Jurkat, Clone E6-1 (cell line): ENCODE results near the gene SSRP1.
"Not testable (repeated sequence)": the region's sequence is repeated elsewhere in the genome, so short reads cannot be mapped to it uniquely, and the experiment has no call there.

Experiments
- DNase-seq: peaks from one replicate; pipeline ENCODE4 v3.0.0-alpha.2; 2011; ENCODE audit warnings: low read depth, low spot score
- H3K4me3 ChIP-seq: 2 replicates; pipeline ENCODE4 v1.5.1; 2011; ENCODE audit warnings: mild to moderate bottlenecking, low read length, control low read depth, moderate library complexity

The SSRP1 gene

DNA sequence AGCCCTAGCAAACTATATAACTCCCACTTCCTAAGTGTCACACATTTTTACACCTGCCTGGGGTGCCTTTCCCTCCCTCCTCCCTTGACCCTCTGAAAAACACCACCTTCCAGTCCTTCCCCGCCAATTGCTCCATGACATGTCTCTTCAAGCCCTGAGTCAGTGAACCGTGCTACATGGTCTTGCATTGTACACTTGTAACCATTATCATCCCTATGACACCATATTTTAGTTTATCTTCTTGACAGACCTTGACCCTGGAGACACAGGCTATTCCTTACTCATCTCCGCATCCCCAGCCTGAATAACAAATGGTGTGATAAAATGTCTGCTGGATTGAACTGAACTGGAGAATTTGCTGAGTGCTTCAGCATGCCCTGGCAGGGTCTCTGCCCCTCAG, 47.8 kb downstream of the SSRP1 start:
- H3K4me3 ChIP-seq: no peak overlapping the region
- no peak for DNase-seq

DNA sequence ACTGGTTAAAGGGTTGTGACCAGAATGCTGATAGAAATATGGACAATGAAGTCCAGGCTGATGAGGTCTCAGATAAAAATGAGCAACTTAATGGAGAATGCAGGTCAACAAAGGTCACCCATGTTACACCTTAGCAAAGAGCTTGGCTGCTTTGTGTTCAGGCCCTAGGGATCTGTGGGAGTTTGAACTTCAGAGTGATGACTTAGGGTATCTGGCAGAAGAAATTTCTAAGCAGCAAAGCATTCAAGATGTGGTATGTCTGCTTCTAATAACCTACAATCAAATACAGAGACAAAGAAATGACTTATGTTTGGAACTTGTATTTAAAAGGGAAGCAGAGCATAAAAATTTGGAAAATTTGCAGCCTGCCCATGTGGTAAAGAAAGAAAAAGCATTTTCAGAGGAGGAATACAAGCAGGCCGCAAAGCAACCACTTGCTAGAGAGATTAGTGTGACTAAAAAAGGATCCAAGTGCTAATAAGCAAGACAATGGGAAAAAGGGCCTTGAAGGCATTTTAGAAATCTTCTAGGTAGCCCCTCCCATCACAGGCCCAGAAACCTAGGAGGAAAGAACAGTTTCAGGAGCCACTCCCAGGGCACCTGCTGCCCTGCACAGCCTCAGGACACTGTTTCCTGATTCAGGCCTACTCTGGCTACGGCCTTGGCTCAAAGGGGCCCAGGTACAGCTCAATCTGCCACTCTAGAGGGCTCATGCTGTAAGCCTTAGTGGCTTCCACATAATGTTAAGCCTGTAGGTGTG, 52.3 kb downstream of the SSRP1 start:
- H3K4me3 ChIP-seq: no peak overlapping the region
- DNase-seq: no peak

DNA sequence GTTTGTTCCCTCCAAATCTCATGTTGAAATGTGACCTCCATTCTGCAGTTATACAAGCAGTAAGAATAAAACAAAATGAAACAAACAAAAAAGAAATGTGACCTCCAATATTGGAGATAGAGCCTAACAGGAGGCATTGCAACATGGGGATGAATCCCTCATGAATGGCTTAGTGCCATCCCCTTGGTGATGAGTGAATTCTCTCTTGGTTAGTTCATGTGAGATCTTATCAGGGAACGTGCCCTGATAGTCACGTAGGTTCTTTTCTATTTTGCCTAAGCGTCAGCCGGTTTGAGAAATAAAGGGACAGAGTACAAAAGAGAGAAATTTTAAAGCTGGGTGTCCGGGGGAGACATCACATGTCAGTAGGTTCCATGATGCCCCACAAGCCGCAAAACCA, 54.1 kb downstream of the SSRP1 start:
- H3K4me3 ChIP-seq, DNase-seq: not testable (repeated sequence)

DNA sequence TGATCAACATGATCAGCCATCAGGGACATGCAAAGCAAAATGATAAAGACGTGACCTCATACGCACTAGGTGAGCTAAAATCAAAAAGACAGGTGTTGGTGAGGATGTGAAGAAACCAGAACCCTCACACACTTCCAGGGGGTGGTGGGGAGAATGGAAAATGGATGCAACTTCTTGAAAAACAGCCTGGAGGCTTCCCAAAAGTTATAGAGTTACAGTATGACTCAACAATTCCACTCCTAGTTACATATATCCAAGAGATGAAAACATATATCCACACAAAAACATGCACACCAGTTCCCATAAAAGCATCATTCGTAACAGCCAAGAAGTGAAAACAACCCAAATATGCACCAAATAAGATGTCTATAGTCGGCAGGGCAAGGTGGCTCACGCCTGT, 56.6 kb downstream of the SSRP1 start:
- DNase-seq: no peak
- H3K4me3 ChIP-seq: no peak overlapping the region

DNA sequence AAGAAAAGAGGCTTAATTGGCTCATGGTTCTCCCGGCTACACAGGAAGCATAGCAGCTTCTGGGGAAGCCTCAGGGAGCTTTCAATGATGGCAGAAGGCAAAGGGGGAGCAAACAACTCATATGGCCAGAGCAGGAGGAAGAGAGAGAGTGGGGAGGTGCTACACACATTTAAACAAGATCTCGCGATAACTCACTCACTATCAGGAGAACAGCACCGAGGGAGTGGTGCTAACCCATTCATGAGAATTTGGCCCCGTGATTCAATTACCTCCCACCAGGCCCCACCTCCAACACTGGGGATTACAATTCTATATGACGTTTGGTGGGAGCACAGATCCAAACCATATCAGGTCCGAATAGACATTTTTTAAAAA, 57.0 kb downstream of the SSRP1 start:
- no peak overlapping the region for H3K4me3 ChIP-seq
- no peak for DNase-seq

DNA sequence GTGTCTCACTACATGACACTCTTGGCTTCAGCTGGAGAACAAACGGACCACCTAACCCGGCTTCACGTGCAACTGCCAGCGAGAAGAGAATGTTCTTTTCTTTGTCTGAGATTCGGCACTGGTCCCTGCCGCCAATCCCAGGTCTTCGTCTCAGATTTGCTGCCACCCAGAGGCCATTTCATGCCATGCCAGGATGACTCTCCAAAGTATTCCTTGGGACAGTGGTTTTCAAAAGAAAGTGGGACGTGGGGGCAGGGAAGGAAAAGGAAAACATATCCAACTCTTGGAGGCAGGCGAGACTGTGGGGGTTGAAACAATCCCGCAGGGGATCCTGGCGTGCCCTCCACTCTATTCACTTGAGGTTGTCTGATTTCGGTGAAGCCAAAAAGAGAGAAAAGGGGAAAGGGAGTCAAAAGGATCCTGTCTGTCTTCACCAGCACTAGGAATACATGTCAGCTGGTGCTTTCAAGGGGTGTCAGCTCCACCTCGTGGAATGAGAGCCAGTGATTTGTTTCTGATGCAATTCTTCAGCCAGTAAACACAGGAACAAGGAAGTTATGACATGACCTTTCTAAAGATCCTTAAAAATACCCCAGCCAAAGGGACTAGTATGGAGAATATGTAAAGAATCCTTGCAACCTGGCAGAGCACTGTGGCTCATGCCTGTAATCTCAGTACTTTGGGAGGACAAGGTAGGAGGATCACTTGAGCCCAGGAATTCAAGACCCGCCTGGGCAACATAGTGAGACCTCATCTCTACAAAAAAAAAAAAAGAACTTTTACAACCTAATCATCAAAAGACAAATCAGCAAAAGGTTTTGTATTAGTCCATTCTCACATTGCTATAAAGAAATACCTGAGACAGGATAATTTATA, 57.6 kb downstream of the SSRP1 start:
- no peak overlapping the region for H3K4me3 ChIP-seq
- DNase-seq: peak; percentile 23

DNA sequence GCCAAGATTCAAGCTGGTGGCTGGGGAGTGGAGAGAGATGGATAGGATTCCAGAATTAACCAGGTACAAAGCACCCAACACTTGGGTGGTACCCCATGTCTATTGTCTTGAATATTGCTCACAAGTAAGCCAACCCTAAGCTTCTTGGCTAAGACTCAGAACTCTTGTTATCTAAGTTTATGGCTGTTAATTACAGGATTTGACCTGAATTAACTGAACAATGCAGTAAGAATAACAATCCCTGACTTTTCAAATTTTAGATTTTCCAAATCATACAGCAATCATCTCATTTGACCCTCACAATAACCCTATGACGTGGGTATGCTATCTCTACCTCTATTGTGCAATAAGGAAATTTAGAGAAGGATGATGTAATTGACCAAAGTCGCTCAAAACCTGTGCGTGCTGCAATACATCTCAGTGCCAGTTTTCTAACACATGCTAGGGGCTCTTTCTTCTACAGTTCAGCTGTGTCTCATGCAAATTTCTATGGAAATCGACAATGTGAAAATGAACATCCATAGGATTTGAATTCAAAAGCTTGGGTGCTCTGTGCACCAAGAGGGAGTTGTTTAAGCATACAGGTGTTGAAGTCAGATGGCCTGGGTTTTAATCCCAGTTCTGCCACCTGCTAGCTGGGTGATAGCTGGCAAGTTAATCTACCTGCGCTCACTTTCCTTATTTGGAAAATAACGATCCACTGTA, 58.6 kb downstream of the SSRP1 start:
- no peak for DNase-seq
- no peak overlapping the region for H3K4me3 ChIP-seq

DNA sequence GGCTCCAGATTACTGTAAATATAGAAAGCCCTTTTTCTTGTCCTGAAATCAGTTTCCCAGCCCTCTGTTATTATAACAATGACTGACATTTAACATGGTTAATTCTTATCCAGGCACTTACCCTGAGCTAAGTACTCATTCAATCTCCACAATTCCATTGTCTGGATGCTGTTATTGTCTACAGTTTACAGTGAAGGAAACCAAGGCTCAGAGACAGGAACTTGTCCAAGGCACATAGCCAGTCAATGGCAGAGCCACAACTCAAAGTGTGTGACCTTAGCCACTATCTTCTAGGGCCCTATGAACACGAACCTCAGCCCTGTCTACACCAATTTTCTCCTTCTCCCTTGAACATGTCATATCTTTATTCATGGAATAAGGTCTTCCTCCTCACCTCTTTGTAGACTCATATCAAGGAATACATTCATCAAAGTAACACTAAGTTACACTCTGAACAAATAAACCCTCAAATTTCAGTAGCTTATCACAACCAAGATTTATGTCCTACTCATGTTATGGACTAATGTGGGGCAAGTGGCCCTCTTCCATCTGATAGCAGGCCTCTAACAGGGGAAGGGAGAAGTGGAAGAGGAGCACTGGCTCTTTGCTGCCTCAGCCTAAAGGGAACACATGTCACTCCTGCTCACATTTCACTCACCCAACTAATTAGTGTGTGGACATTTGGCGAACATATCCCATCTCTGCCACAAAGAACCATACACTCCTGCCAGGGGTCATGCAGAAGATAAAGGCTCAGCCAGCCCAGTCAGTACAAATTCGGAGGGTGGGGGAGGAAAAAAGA, 59.3 kb downstream of the SSRP1 start:
- no peak for DNase-seq

More for the DNA sequence above, 59.3 kb downstream of the SSRP1 start:
- no peak overlapping the region for H3K4me3 ChIP-seq
